ENCODE measurements around the gene ADCY2. TPM values are rescaled to one million over a fixed set of nuclear protein-coding genes. Genes with fewer than 3 reads are reported as not detected.

Gene ADCY2
- total RNA-seq, 1 donor from 2014 or later: 1.5 TPM

GRCh38 chr5:7622498-7622897 lies 226.6 kb downstream of the ADCY2 start:
- Mint-ChIP-seq H3K9me3 (ENCODE audit: unreplicated experiment) (no peaks in the 10 kb centered on the region), H3K4me1 (ENCODE audit: unreplicated experiment) (peaks cover 2% of the 10 kb centered on the region), H3K4me3 (ENCODE audit: unreplicated experiment) (no peak overlapping the region), H3K27ac (ENCODE audit: unreplicated experiment) (no peak overlapping the region), H3K27me3 (ENCODE audit: unreplicated experiment) (no peaks in the 10 kb centered on the region), H3K36me3 (ENCODE audit: low read depth, unreplicated experiment) (no peaks in the 10 kb centered on the region)
- no peak for DNase-seq (ENCODE audit: low spot score)
- no peak for TF ChIP-seq CTCF (IDR thresholded peaks at IDR 0.05; ENCODE audit: unreplicated experiment)

- no peaks in the 10 kb centered on the region for H3K4me1 Mint-ChIP-seq (ENCODE audit: unreplicated experiment)
- H3K27ac Mint-ChIP-seq (ENCODE audit: unreplicated experiment): no peak overlapping the region
- H3K9me3 Mint-ChIP-seq (ENCODE audit: unreplicated experiment): no peaks in the 10 kb centered on the region
- DNase-seq (ENCODE audit: low spot score): no peak
- no peaks in the 10 kb centered on the region for H3K27me3 Mint-ChIP-seq (ENCODE audit: unreplicated experiment)
- H3K36me3 Mint-ChIP-seq (ENCODE audit: low read depth, unreplicated experiment): no peaks in the 10 kb centered on the region
- no peak overlapping the region for H3K4me3 Mint-ChIP-seq (ENCODE audit: unreplicated experiment)
- TF ChIP-seq CTCF (IDR thresholded peaks at IDR 0.05; ENCODE audit: unreplicated experiment): no peak
These were observed 229.8 kb downstream of the ADCY2 start for GRCh38 chr5:7625740-7626139.

GRCh38 chr5:7628248-7628647 lies 232.3 kb downstream of the ADCY2 start:
- Mint-ChIP-seq H3K36me3 (ENCODE audit: low read depth, unreplicated experiment) (no peaks in the 10 kb centered on the region), H3K27me3 (ENCODE audit: unreplicated experiment) (no peaks in the 10 kb centered on the region), H3K4me3 (ENCODE audit: unreplicated experiment) (no peak overlapping the region), H3K9me3 (ENCODE audit: unreplicated experiment) (no peaks in the 10 kb centered on the region), H3K4me1 (ENCODE audit: unreplicated experiment) (no peaks in the 10 kb centered on the region), H3K27ac (ENCODE audit: unreplicated experiment) (no peak overlapping the region)
- no peak for TF ChIP-seq CTCF (IDR thresholded peaks at IDR 0.05; ENCODE audit: unreplicated experiment)
- no peak for DNase-seq (ENCODE audit: low spot score)

GRCh38 chr5:7628820-7629219 lies 232.9 kb downstream of the ADCY2 start:
- H3K27me3 Mint-ChIP-seq (ENCODE audit: unreplicated experiment): no peaks in the 10 kb centered on the region
- no peaks in the 10 kb centered on the region for H3K9me3 Mint-ChIP-seq (ENCODE audit: unreplicated experiment)
- no peaks in the 10 kb centered on the region for H3K4me1 Mint-ChIP-seq (ENCODE audit: unreplicated experiment)
- no peak overlapping the region for H3K27ac Mint-ChIP-seq (ENCODE audit: unreplicated experiment)
- no peak for TF ChIP-seq CTCF (IDR thresholded peaks at IDR 0.05; ENCODE audit: unreplicated experiment)
- no peak for DNase-seq (ENCODE audit: low spot score)
- no peak overlapping the region for H3K4me3 Mint-ChIP-seq (ENCODE audit: unreplicated experiment)
- H3K36me3 Mint-ChIP-seq (ENCODE audit: low read depth, unreplicated experiment): no peaks in the 10 kb centered on the region

- Mint-ChIP-seq H3K9me3 (ENCODE audit: unreplicated experiment) (no peaks in the 10 kb centered on the region), H3K27me3 (ENCODE audit: unreplicated experiment) (no peaks in the 10 kb centered on the region), H3K4me1 (ENCODE audit: unreplicated experiment) (no peaks in the 10 kb centered on the region), H3K27ac (ENCODE audit: unreplicated experiment) (no peak overlapping the region), H3K4me3 (ENCODE audit: unreplicated experiment) (no peak overlapping the region), H3K36me3 (ENCODE audit: low read depth, unreplicated experiment) (no peaks in the 10 kb centered on the region)
- TF ChIP-seq CTCF (IDR thresholded peaks at IDR 0.05; ENCODE audit: unreplicated experiment): no peak
- no peak for DNase-seq (ENCODE audit: low spot score)
These were observed 233.6 kb downstream of the ADCY2 start for GRCh38 chr5:7629561-7629960.

Data from endothelial cell (in vitro differentiated cells).